HEK293 (cell line): ENCODE data around the gene ZNF611.

Source experiments
- CTCF ChIA-PET: fragments of 350-600 bp; formaldehyde crosslinking; extraction: SDS; loops from one replicate; lab custom pipeline; 2021; ENCODE audit warnings: antibody characterized with exemption; lab: Yijun Ruan, JAX
- POLR2A ChIA-PET: fragments of 300-600 bp; formaldehyde crosslinking; extraction: SDS; loops from one replicate; lab custom pipeline; 2020; ENCODE audit warnings: antibody characterized with exemption, inconsistent platforms; lab: Yijun Ruan, JAX
- H3K27ac ChIP-seq: fragments of 200-500 bp; sonication (Bioruptor generic); 2 replicates; pipeline ENCODE4 v1.5.1; 2014; ENCODE audit warnings: low read depth, low read length, control low read depth, inconsistent platforms; ENCODE audit errors: extremely low read depth
- H3K36me3 ChIP-seq, 2 experiments: fragments of 200-500 bp in 1 of 2; sonication (Bioruptor generic) in 1 of 2; 1 replicate in 1 of 2; 2 replicates in 1 of 2; pipeline ENCODE4 v1.5.1; 2014 to 2017; ENCODE audit warnings: inconsistent platforms in 2 of 2, low read length in 2 of 2; ENCODE audit not compliant: control insufficient read depth in 2 of 2, insufficient read depth in 1 of 2
- H3K4me1 ChIP-seq: fragments of 200-500 bp; sonication (Bioruptor generic); 2 replicates; pipeline ENCODE4 v1.5.1; 2014; ENCODE audit warnings: mild to moderate bottlenecking, low read length, inconsistent platforms; ENCODE audit not compliant: control insufficient read depth, insufficient read depth
- H3K4me3 ChIP-seq: 2 replicates; pipeline ENCODE4 v1.5.1; 2011; ENCODE audit warnings: low read depth, mild to moderate bottlenecking, control low read depth, low read length, moderate library complexity
- H3K9me3 ChIP-seq: fragments of 200-500 bp; sonication (Bioruptor generic); 2 replicates; pipeline ENCODE4 v1.5.1; 2014; ENCODE audit warnings: low read depth, low read length, inconsistent platforms; ENCODE audit not compliant: control insufficient read depth, insufficient read depth
- PRDM1 ChIP-seq: fragments of 450-650 bp; formaldehyde crosslinking; IDR thresholded peaks from 2 replicates; pipeline ENCODE4; 2016; ENCODE audit warnings: missing biosample characterization, missing genetic modification characterization
- SCRT2 ChIP-seq: fragments of 450-650 bp; formaldehyde crosslinking; IDR thresholded peaks from 2 replicates; pipeline ENCODE4 v1.5.1; 2016; ENCODE audit warnings: missing biosample characterization, missing genetic modification characterization
- ZBTB21 ChIP-seq: fragments of 450-650 bp; formaldehyde crosslinking; IDR thresholded peaks from 2 replicates; pipeline ENCODE4 v1.5.1; 2017; ENCODE audit warnings: missing biosample characterization, missing genetic modification characterization
- ZBTB7A ChIP-seq: fragments of 450-650 bp; formaldehyde crosslinking; IDR thresholded peaks from 2 replicates; pipeline ENCODE4 v1.5.1; 2016; ENCODE audit warnings: low read depth, missing biosample characterization, missing genetic modification characterization
- ZNF112 ChIP-seq: fragments of 450-650 bp; formaldehyde crosslinking; IDR thresholded peaks from 2 replicates; pipeline ENCODE4 v1.5.0; 2017; ENCODE audit warnings: missing biosample characterization, missing genetic modification characterization
- ZNF140 ChIP-seq: fragments of 450-650 bp; formaldehyde crosslinking; IDR thresholded peaks from 2 replicates; pipeline ENCODE4 v1.5.1; 2016; ENCODE audit warnings: missing biosample characterization, missing genetic modification characterization
- ZNF175 ChIP-seq: fragments of 450-650 bp; formaldehyde crosslinking; IDR thresholded peaks from 2 replicates; pipeline ENCODE4 v1.5.1; 2016; ENCODE audit warnings: missing biosample characterization, missing genetic modification characterization
- ZNF416 ChIP-seq: fragments of 450-650 bp; formaldehyde crosslinking; IDR thresholded peaks from 2 replicates; pipeline ENCODE4 v1.5.1; 2016; ENCODE audit warnings: missing biosample characterization, missing genetic modification characterization
- ZNF629 ChIP-seq: fragments of 450-650 bp; formaldehyde crosslinking; IDR thresholded peaks from 2 replicates; pipeline ENCODE4 v1.5.1; 2017; ENCODE audit warnings: missing biosample characterization, missing genetic modification characterization
- ZNF701 ChIP-seq: fragments of 450-650 bp; formaldehyde crosslinking; IDR thresholded peaks from 2 replicates; pipeline ENCODE4 v1.5.1; 2016; ENCODE audit warnings: missing biosample characterization, missing genetic modification characterization
- ZNF791 ChIP-seq: fragments of 450-650 bp; formaldehyde crosslinking; IDR thresholded peaks from 2 replicates; pipeline ENCODE4 v1.5.1; 2016; ENCODE audit warnings: missing biosample characterization, missing genetic modification characterization
- TF ChIP-seq, protein P1 (sequence below): fragments of 450-650 bp; formaldehyde crosslinking; IDR thresholded peaks from 2 replicates; pipeline ENCODE4 v1.5.0; 2017; ENCODE audit warnings: missing biosample characterization, missing genetic modification characterization, borderline replicate concordance
- TF ChIP-seq, protein P2 (sequence below): fragments of 450-650 bp; formaldehyde crosslinking; IDR thresholded peaks from 2 replicates; pipeline ENCODE4 v1.5.1; 2016; ENCODE audit warnings: missing biosample characterization, missing genetic modification characterization
- TF ChIP-seq, protein P3 (sequence below): fragments of 450-650 bp; formaldehyde crosslinking; IDR thresholded peaks from 2 replicates; pipeline ENCODE4 v1.5.1; 2017; ENCODE audit warnings: missing biosample characterization, missing genetic modification characterization
- TF ChIP-seq, protein P4 (sequence below): fragments of 450-650 bp; IDR thresholded peaks from 2 replicates; pipeline ENCODE4 v1.5.1; 2018; ENCODE audit warnings: missing biosample characterization, mild to moderate bottlenecking, missing genetic modification characterization
- TF ChIP-seq, protein P5 (sequence below): fragments of 450-650 bp; formaldehyde crosslinking; IDR thresholded peaks from 2 replicates; pipeline ENCODE4 v1.5.1; 2016; ENCODE audit warnings: missing biosample characterization, missing genetic modification characterization
- TF ChIP-seq, protein P6 (sequence below): fragments of 450-650 bp; formaldehyde crosslinking; IDR thresholded peaks from 2 replicates; pipeline ENCODE4 v1.5.1; 2016; ENCODE audit warnings: missing biosample characterization, missing genetic modification characterization
- TF ChIP-seq, protein P7 (sequence below): fragments of 450-650 bp; formaldehyde crosslinking; IDR thresholded peaks from 2 replicates; pipeline ENCODE4 v1.5.1; 2016; ENCODE audit warnings: missing biosample characterization, missing genetic modification characterization

ZNF611 gene

GRCh38 chr19:52662631-52663030 is 72.2 kb downstream of the ZNF611 start:
- CTCF ChIA-PET: no interaction called here
- H3K4me3 ChIP-seq: no peak overlapping the region
- H3K27ac ChIP-seq: no peak overlapping the region
- TF ChIP-seq ZBTB21 (no peak), ZNF791 (tag by site-specific recombination) (no peak), ZNF701 (tag by site-specific recombination) (no peak), ZBTB7A (tag by site-specific recombination) (no peak), ZNF175 (tag by site-specific recombination) (no peak), ZNF629 (tag by site-specific recombination) (no peak)
- TF ChIP-seq, protein P1, sequence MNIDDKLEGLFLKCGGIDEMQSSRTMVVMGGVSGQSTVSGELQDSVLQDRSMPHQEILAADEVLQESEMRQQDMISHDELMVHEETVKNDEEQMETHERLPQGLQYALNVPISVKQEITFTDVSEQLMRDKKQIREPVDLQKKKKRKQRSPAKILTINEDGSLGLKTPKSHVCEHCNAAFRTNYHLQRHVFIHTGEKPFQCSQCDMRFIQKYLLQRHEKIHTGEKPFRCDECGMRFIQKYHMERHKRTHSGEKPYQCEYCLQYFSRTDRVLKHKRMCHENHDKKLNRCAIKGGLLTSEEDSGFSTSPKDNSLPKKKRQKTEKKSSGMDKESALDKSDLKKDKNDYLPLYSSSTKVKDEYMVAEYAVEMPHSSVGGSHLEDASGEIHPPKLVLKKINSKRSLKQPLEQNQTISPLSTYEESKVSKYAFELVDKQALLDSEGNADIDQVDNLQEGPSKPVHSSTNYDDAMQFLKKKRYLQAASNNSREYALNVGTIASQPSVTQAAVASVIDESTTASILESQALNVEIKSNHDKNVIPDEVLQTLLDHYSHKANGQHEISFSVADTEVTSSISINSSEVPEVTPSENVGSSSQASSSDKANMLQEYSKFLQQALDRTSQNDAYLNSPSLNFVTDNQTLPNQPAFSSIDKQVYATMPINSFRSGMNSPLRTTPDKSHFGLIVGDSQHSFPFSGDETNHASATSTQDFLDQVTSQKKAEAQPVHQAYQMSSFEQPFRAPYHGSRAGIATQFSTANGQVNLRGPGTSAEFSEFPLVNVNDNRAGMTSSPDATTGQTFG (tag by site-specific recombination): no peak
- TF ChIP-seq, protein P2, sequence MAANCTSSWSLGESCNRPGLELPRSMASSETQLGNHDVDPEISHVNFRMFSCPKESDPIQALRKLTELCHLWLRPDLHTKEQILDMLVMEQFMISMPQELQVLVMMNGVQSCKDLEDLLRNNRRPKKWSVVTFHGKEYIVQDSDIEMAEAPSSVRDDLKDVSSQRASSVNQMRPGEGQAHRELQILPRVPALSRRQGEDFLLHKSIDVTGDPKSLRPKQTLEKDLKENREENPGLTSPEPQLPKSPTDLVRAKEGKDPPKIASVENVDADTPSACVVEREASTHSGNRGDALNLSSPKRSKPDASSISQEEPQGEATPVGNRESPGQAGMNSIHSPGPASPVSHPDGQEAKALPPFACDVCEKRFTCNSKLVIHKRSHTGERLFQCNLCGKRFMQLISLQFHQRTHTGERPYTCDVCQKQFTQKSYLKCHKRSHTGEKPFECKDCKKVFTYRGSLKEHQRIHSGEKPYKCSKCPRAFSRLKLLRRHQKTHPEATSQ: no peak
- TF ChIP-seq, protein P3, sequence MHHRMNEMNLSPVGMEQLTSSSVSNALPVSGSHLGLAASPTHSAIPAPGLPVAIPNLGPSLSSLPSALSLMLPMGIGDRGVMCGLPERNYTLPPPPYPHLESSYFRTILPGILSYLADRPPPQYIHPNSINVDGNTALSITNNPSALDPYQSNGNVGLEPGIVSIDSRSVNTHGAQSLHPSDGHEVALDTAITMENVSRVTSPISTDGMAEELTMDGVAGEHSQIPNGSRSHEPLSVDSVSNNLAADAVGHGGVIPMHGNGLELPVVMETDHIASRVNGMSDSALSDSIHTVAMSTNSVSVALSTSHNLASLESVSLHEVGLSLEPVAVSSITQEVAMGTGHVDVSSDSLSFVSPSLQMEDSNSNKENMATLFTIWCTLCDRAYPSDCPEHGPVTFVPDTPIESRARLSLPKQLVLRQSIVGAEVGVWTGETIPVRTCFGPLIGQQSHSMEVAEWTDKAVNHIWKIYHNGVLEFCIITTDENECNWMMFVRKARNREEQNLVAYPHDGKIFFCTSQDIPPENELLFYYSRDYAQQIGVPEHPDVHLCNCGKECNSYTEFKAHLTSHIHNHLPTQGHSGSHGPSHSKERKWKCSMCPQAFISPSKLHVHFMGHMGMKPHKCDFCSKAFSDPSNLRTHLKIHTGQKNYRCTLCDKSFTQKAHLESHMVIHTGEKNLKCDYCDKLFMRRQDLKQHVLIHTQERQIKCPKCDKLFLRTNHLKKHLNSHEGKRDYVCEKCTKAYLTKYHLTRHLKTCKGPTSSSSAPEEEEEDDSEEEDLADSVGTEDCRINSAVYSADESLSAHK (tag by site-specific recombination): no peak
- TF ChIP-seq, protein P4, sequence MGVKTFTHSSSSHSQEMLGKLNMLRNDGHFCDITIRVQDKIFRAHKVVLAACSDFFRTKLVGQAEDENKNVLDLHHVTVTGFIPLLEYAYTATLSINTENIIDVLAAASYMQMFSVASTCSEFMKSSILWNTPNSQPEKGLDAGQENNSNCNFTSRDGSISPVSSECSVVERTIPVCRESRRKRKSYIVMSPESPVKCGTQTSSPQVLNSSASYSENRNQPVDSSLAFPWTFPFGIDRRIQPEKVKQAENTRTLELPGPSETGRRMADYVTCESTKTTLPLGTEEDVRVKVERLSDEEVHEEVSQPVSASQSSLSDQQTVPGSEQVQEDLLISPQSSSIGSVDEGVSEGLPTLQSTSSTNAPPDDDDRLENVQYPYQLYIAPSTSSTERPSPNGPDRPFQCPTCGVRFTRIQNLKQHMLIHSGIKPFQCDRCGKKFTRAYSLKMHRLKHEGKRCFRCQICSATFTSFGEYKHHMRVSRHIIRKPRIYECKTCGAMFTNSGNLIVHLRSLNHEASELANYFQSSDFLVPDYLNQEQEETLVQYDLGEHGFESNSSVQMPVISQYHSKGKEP: no peak
- TF ChIP-seq, protein P5, sequence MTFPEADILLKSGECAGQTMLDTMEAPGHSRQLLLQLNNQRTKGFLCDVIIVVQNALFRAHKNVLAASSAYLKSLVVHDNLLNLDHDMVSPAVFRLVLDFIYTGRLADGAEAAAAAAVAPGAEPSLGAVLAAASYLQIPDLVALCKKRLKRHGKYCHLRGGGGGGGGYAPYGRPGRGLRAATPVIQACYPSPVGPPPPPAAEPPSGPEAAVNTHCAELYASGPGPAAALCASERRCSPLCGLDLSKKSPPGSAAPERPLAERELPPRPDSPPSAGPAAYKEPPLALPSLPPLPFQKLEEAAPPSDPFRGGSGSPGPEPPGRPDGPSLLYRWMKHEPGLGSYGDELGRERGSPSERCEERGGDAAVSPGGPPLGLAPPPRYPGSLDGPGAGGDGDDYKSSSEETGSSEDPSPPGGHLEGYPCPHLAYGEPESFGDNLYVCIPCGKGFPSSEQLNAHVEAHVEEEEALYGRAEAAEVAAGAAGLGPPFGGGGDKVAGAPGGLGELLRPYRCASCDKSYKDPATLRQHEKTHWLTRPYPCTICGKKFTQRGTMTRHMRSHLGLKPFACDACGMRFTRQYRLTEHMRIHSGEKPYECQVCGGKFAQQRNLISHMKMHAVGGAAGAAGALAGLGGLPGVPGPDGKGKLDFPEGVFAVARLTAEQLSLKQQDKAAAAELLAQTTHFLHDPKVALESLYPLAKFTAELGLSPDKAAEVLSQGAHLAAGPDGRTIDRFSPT: no peak
- TF ChIP-seq, all 188 proteins: peak for 0
- POLR2A ChIA-PET: no interaction called here
- Histone ChIP-seq H3K4me1 (no peaks in the 10 kb centered on the region), H3K36me3 (peaks cover 0 to 40% of the 10 kb centered on the region in 2 experiments; a peak in 1 of 3 replicates), H3K9me3 (no peaks in the 10 kb centered on the region)

GRCh38 chr19:52660981-52661380 is 73.9 kb downstream of the ZNF611 start:
- Histone ChIP-seq H3K36me3 (peaks cover 0 to 48% of the 10 kb centered on the region in 2 experiments; a peak in 1 of 3 replicates), H3K9me3 (no peaks in the 10 kb centered on the region), H3K4me3 (no peak overlapping the region), H3K4me1 (no peaks in the 10 kb centered on the region), H3K27ac (no peak overlapping the region)
- CTCF ChIA-PET: interaction anchor here (0.7 kb wide), 1 partner anchor 235 kb away, joined by 3 read pairs; no protein-coding TSS in a partner anchor
- POLR2A ChIA-PET: no interaction called here
- TF ChIP-seq ZNF112: no peak
- no peak for TF ChIP-seq PRDM1 (tag by site-specific recombination)
- TF ChIP-seq, protein P6, sequence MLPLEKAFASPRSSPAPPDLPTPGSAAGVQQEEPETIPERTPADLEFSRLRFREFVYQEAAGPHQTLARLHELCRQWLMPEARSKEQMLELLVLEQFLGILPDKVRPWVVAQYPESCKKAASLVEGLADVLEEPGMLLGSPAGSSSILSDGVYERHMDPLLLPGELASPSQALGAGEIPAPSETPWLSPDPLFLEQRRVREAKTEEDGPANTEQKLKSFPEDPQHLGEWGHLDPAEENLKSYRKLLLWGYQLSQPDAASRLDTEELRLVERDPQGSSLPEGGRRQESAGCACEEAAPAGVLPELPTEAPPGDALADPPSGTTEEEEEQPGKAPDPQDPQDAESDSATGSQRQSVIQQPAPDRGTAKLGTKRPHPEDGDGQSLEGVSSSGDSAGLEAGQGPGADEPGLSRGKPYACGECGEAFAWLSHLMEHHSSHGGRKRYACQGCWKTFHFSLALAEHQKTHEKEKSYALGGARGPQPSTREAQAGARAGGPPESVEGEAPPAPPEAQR (tag by site-specific recombination): no peak
- no peak for TF ChIP-seq ZNF416 (tag by site-specific recombination)
- TF ChIP-seq, protein P7, sequence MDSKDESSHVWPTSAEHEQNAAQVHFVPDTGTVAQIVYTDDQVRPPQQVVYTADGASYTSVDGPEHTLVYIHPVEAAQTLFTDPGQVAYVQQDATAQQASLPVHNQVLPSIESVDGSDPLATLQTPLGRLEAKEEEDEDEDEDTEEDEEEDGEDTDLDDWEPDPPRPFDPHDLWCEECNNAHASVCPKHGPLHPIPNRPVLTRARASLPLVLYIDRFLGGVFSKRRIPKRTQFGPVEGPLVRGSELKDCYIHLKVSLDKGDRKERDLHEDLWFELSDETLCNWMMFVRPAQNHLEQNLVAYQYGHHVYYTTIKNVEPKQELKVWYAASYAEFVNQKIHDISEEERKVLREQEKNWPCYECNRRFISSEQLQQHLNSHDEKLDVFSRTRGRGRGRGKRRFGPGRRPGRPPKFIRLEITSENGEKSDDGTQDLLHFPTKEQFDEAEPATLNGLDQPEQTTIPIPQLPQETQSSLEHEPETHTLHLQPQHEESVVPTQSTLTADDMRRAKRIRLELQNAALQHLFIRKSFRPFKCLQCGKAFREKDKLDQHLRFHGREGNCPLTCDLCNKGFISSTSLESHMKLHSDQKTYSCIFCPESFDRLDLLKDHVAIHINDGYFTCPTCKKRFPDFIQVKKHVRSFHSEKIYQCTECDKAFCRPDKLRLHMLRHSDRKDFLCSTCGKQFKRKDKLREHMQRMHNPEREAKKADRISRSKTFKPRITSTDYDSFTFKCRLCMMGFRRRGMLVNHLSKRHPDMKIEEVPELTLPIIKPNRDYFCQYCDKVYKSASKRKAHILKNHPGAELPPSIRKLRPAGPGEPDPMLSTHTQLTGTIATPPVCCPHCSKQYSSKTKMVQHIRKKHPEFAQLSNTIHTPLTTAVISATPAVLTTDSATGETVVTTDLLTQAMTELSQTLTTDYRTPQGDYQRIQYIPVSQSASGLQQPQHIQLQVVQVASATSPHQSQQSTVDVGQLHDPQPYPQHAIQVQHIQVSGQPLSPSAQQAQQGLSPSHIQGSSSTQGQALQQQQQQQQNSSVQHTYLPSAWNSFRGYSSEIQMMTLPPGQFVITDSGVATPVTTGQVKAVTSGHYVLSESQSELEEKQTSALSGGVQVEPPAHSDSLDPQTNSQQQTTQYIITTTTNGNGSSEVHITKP (tag by site-specific recombination): no peak
- no peak for TF ChIP-seq SCRT2 (tag by site-specific recombination)
- TF ChIP-seq ZNF629 (tag by site-specific recombination): no peak
- TF ChIP-seq ZNF140 (tag by site-specific recombination): no peak
